Cardiac fibroblast (primary cell): ENCODE measurements around the gene COG5.

ENCODE experiments used
- DNase-seq, 2 donors: peaks; one replicate each; pipeline versions ENCODE4 v3.0.0 to v3.0.0-alpha.2; 2010; ENCODE audit warnings: low read depth in 2 of 2
- H3K4me3 ChIP-seq, 2 donors: replicated peaks in 1 of 2; 1 replicate in 1 of 2; 2 replicates in 1 of 2; pipeline ENCODE4 v1.5.1; 2011; ENCODE audit warnings: low read depth in 2 of 2, low read length in 2 of 2, mild to moderate bottlenecking in 2 of 2, moderate library complexity in 1 of 2
- TF ChIP-seq, protein P1 (sequence below): IDR thresholded peaks from one replicate; pipeline ENCODE4 v1.5.1; 2011; ENCODE audit warnings: low read depth, mild to moderate bottlenecking, low read length, inconsistent platforms

COG5 gene

DNA sequence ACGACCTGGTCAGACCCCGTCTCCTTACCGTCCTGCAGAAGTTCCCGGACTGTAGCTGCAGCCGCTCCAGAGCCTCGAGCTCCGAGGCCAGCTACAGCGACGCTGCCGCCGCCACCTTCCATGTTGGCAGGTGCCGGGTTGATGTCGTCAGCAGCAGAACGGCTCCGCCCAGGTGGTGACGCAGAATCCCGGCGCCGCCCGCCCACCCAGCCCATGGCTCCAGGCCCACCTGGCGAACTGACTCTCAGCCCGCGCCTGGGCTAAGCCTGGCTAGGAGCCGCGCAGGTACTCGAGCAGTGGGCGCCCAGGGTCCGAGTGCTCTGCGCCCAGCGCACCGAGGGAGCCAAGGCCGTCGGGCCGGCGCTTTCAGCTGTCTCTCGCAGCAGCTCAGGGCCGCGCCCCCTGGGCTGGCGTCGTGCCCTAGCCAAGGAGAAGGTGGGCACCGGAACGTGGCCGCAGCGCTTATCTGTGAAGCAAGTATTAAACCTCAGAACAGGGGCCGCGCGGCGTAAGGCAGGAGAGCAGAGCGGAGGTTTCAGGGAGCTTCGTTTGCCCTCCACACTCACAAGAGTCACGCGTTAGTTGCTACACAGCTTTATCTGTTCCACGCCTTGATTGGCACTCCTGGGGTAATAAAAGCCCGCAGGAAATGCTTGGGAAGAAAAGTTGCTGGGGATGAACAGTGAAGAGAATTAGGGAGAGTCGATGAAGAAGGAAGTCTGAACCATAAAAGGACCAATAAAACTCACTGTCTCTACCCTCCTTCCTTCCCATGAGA, at the start of gene COG5, which contains the start of gene DUS4L:
Gene COG5, minus strand, starts transcription at position 146 of the 778 bp plus-strand sequence. Its CDS starts 24 bp downstream, at position 122.
Gene DUS4L, plus strand, starts transcription at position 197 of the 778 bp plus-strand sequence. CDS start 3,100 bp downstream, outside the sequence.
- TF ChIP-seq, protein P1, sequence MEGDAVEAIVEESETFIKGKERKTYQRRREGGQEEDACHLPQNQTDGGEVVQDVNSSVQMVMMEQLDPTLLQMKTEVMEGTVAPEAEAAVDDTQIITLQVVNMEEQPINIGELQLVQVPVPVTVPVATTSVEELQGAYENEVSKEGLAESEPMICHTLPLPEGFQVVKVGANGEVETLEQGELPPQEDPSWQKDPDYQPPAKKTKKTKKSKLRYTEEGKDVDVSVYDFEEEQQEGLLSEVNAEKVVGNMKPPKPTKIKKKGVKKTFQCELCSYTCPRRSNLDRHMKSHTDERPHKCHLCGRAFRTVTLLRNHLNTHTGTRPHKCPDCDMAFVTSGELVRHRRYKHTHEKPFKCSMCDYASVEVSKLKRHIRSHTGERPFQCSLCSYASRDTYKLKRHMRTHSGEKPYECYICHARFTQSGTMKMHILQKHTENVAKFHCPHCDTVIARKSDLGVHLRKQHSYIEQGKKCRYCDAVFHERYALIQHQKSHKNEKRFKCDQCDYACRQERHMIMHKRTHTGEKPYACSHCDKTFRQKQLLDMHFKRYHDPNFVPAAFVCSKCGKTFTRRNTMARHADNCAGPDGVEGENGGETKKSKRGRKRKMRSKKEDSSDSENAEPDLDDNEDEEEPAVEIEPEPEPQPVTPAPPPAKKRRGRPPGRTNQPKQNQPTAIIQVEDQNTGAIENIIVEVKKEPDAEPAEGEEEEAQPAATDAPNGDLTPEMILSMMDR, result no peak
- peak within 1 kb of the TSS; percentile 91 to 96 for H3K4me3 ChIP-seq
- peak; percentile 80 to 83 for DNase-seq

DNA sequence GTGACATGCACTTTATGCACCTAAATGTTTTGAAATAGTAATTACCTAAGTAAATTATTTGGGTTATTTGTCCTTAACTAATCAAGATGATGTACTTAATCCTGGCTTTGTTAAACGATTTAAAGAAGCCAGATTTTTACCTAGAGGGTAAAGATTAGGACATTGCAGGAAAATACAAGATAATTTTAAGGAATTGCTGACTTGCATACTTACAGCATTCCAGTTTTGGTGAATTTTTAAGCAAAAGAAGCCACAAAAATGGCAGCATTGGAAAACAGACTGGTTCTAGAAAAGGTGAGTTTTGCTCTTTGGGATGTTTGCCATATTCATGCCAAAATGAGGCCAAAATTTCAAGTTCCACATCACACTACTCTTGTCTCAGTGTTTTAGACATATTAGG, 49.7 kb upstream of the COG5 start:
- TF ChIP-seq, protein P1, result no peak
- no peak overlapping the region for H3K4me3 ChIP-seq
- no peak for DNase-seq

DNA sequence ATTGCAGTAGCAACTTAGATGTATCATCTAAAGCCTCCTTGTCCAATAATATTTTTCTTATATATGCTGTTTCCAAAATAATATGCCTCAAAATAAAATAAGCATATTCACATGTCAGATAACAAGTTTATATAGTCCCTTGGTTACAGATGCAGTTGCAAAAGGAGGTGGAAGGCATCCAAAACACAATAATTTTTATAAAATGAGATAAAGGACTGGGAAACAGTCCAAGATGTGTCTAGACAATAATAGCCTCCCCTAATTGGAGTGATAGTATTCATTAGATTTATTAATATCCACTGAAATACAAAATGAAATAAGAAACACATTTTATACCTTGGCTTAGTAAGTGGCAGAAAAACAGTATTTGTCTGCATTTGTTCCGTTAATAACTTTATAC, 46.6 kb upstream of the COG5 start:
- DNase-seq, result peak in 1 of 2 donors; percentile 71

DNA sequence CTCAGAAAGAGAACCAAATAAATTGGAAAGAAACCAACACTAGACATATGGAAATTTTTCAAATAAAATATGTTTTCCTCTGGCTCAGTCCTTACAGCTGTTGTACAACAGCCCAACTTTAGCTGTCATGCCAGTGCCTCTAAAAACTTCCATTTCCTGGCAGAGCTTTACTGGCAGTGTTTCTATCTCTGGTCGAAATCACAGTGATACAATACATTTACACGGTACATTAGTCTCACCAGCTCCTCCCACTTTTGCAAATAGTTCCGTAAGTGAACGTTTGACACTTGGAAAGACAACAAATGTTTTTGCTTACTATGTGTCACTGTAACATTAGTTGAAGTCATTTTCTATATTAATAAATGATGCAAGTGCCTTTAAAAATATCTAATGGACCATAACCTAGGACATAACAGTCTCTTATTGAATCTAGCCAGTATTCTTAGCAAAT, 46.1 kb upstream of the COG5 start:
- peak; percentile 14 to 67 for DNase-seq
- TF ChIP-seq, protein P1, result no peak
- no peak overlapping the region for H3K4me3 ChIP-seq

More for the DNA sequence above, 46.6 kb upstream of the COG5 start:
- TF ChIP-seq, protein P1, result no peak
- H3K4me3 ChIP-seq, result no peak overlapping the region

DNA sequence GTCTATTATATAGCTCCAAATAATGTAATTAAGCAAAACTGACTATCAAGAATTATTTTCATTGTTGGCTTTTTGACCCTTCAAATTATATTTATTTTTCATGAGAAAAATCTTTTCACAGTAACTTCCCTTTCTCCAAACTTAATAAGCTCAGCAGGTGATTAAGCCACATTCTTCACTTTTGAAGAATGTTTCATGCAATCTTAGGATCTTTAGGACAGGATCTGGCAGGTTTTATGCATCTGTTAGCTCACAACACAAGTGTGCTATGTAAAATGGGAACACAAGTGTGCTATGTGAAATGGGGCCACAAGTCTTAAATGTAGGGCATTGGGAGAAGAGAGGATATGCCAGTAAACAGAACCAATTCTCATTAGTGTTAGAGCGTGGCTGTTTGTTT, 42.6 kb upstream of the COG5 start:
- TF ChIP-seq, protein P1, result no peak
- DNase-seq, result no peak
- no peak overlapping the region for H3K4me3 ChIP-seq

DNA sequence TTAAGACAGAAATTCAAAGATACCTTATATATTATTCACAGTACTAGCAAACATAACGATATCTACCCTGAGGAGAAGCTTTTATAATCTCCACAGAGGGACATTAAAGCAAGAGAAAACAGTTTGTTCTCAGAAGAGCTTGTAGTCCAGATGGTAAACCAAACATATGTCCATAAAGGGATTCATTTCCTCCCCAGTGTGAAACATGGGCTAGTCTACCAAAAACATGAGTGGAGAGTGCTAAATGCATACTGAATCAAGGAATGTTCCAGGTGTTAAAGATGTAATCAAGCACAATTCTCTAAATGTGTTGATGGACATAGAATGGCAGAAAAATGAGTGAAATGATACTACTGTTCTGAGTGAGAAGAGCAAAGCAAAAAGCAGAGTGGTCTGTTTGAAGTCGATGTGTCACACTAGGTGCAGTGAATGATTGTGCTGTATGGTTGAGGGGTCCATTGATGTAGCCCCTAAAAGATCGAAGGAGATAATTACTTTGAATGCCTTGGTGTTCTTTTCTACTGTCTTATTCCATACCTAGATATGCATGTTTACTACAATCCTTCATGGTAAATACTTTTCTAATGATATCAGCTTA, 41.6 kb upstream of the COG5 start:
- TF ChIP-seq, protein P1, result no peak
- H3K4me3 ChIP-seq, result no peak overlapping the region
- DNase-seq, result no peak
